Smooth muscle cell (in vitro differentiated cells): Measurements from ENCODE around the gene SLC9A7. TPM values are rescaled to one million over a fixed set of nuclear protein-coding genes. Genes with fewer than 3 reads are reported as not detected.

Experiments used
- DNase-seq: peaks from one replicate; lab custom pipeline; 2025; ENCODE audit not compliant: unreplicated experiment; lab: John Stamatoyannopoulos, UW
- H2AFZ ChIP-seq: fragments of 200-600 bp; sonication (generic); 2 replicates; pipeline ENCODE4 v1.6.0; 2016; ENCODE audit warnings: antibody characterized with exemption, low read depth, mild to moderate bottlenecking
- H3F3A ChIP-seq: fragments of 200-600 bp; sonication (generic); 2 replicates; pipeline ENCODE4 v1.6.0; 2017; ENCODE audit warnings: antibody characterized with exemption, low read depth
- H3K27ac ChIP-seq: fragments of 200-600 bp; sonication (generic); 2 replicates; pipeline ENCODE4 v1.5.1; 2016; ENCODE audit warnings: low read depth, mild to moderate bottlenecking
- H3K27me3 ChIP-seq: fragments of 200-600 bp; sonication (generic); 2 replicates; pipeline ENCODE4 v1.6.1; 2016; ENCODE audit warnings: low read depth, mild to moderate bottlenecking
- H3K36me3 ChIP-seq: fragments of 200-600 bp; sonication (generic); 2 replicates; pipeline ENCODE4 v1.5.1; 2016; ENCODE audit warnings: low read depth
- H3K4me1 ChIP-seq: fragments of 200-600 bp; sonication (generic); 2 replicates; pipeline ENCODE4 v1.5.1; 2016; ENCODE audit warnings: low read depth
- H3K4me2 ChIP-seq: fragments of 200-600 bp; sonication (generic); 2 replicates; pipeline ENCODE4 v1.6.0; 2016; ENCODE audit warnings: mild to moderate bottlenecking
- H3K4me3 ChIP-seq: fragments of 200-600 bp; sonication (generic); 2 replicates; pipeline ENCODE4 v1.5.1; 2016; ENCODE audit warnings: mild to moderate bottlenecking
- H3K79me2 ChIP-seq: fragments of 200-600 bp; sonication (generic); 2 replicates; pipeline ENCODE4 v1.6.0; 2016; ENCODE audit warnings: low read depth, mild to moderate bottlenecking
- H3K9ac ChIP-seq: fragments of 200-600 bp; sonication (generic); 2 replicates; pipeline ENCODE4 v1.6.0; 2016; ENCODE audit warnings: low read depth
- H3K9me3 ChIP-seq: fragments of 200-600 bp; sonication (generic); replicated peaks from 2 replicates; pipeline ENCODE4 v1.5.1; 2016; ENCODE audit warnings: low read depth
- H4K20me1 ChIP-seq: fragments of 200-600 bp; sonication (generic); 2 replicates; pipeline ENCODE4 v1.6.0; 2016; ENCODE audit warnings: low read depth
- WGBS: methylation state at CpG from one replicate; pipeline ENCODE4 v1.1.7; 2016; ENCODE audit warnings: low lambda C conversion rate; 5-methylcytosine and 5-hydroxymethylcytosine counted together
- polyA plus RNA-seq: library from polyadenylated mRNA; unstranded; fragments of >200 nt; fragmentation: Nextera tagmentation; extraction: Ambion mirVana; gene quantifications from 2 replicates; pipeline ENCODE4 v1.2.1, GENCODE V29; 2016
- total RNA-seq: library from RNA; depleted of rRNA; stranded (reverse); fragments of >200 nt; gene quantifications from 2 replicates; pipeline ENCODE4 v1.2.3, GENCODE V29; 2014
- TF ChIP-seq, protein P1 (sequence below): fragments of 200-600 bp; sonication (generic); IDR thresholded peaks from 2 replicates; pipeline ENCODE4 v1.5.1; 2017; ENCODE audit warnings: borderline replicate concordance, mild to moderate bottlenecking, antibody characterized with exemption; ENCODE audit not compliant: insufficient read depth, poor library complexity, severe bottlenecking

The SLC9A7 gene
- total and polyA plus RNA-seq, 2 experiments from 2014 or later, result 0.83 to 6.7 TPM

DNA sequence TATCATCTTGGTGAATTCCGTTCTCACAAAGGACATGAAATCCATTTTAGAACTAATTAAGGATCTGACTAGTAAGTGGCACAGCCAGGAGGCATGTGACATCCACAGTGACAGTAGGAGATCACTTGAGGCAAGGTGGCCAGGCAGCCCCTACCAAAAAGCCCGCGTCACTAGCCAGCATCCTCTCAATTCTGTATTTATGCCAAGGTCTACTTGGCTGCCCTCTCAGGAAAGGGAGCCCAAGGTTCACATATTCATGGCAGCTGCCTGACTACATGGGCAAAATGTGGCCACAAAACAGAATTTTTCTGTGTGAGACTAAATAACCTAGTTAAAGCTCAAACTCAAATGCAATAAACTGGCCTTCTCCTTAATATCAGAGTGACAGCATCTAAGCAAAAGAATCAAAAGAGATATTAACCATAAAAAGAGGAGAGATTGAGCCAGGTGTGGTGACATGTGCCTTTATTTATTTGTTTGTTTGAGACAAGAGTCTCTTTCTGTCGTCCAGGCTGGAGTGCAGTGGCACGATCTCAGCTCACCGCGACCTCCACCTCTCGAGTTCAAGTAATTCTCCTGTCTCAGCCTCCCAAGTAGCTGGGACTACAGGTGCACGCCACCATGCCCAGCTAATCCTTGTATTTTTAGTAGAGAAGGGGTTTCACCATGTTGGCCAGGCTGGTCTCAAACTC, 51.5 kb downstream of the SLC9A7 start:
- no peaks in the 10 kb centered on the region for H3K36me3 ChIP-seq
- no peak overlapping the region for H2AFZ ChIP-seq
- no peaks in the 10 kb centered on the region for H3F3A ChIP-seq
- no peak overlapping the region for H3K27ac ChIP-seq
- H3K9me3 ChIP-seq, result no peaks in the 10 kb centered on the region
- H3K4me1 ChIP-seq, result no peaks in the 10 kb centered on the region
- TF ChIP-seq, protein P1, sequence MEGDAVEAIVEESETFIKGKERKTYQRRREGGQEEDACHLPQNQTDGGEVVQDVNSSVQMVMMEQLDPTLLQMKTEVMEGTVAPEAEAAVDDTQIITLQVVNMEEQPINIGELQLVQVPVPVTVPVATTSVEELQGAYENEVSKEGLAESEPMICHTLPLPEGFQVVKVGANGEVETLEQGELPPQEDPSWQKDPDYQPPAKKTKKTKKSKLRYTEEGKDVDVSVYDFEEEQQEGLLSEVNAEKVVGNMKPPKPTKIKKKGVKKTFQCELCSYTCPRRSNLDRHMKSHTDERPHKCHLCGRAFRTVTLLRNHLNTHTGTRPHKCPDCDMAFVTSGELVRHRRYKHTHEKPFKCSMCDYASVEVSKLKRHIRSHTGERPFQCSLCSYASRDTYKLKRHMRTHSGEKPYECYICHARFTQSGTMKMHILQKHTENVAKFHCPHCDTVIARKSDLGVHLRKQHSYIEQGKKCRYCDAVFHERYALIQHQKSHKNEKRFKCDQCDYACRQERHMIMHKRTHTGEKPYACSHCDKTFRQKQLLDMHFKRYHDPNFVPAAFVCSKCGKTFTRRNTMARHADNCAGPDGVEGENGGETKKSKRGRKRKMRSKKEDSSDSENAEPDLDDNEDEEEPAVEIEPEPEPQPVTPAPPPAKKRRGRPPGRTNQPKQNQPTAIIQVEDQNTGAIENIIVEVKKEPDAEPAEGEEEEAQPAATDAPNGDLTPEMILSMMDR, result no peak
- no peak overlapping the region for H3K9ac ChIP-seq
- H3K4me2 ChIP-seq, result no peak overlapping the region
- H3K27me3 ChIP-seq, result no peaks in the 10 kb centered on the region
- DNase-seq, result no peak
- no peaks in the 10 kb centered on the region for H4K20me1 ChIP-seq
- H3K4me3 ChIP-seq, result no peak overlapping the region
- WGBS, result 84% methylated on average over 9 of the region's 9 CpGs
- no peaks in the 10 kb centered on the region for H3K79me2 ChIP-seq

- H3K4me2 ChIP-seq, result peak overlapping the region; percentile 49
- H3K79me2 ChIP-seq, result no peaks in the 10 kb centered on the region
- H3K4me1 ChIP-seq, result no peaks in the 10 kb centered on the region
- peak overlapping the region; percentile 42 for H3K9ac ChIP-seq
- H3K27me3 ChIP-seq, result no peaks in the 10 kb centered on the region
- no peaks in the 10 kb centered on the region for H3K36me3 ChIP-seq
- H4K20me1 ChIP-seq, result no peaks in the 10 kb centered on the region
- TF ChIP-seq, protein P1, result no peak
- H3K9me3 ChIP-seq, result no peaks in the 10 kb centered on the region
- H2AFZ ChIP-seq, result no peak overlapping the region
- no peak for DNase-seq
- no peak overlapping the region for H3K4me3 ChIP-seq
- 60% methylated on average over 3 of the region's 3 CpGs for WGBS
- H3K27ac ChIP-seq, result peak overlapping the region; percentile 83
- no peaks in the 10 kb centered on the region for H3F3A ChIP-seq
These were observed 54.0 kb downstream of the SLC9A7 start for GRCh38 chrX:46704767-46705386.

DNA sequence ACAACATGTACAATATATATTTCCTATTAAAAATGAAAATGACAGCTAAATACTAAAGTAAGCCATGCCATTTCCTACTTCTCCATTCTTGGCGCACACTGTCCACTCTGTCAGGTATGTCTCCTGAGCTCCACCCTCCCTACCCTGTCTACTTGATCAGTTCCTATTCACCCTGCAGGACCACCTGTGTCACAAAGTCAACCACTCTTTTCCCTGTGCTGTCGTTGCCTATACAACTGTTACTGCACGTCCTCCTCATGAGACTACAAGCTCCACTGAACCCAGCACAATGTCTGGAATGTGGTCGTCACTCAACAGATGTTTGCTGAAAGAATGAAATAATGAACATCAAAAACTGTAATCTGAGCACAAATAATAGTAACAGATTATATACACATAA, 54.9 kb downstream of the SLC9A7 start:
- no peaks in the 10 kb centered on the region for H3F3A ChIP-seq
- H2AFZ ChIP-seq, result no peak overlapping the region
- no peak overlapping the region for H3K4me3 ChIP-seq
- H3K27me3 ChIP-seq, result no peaks in the 10 kb centered on the region
- no peak for DNase-seq
- H3K79me2 ChIP-seq, result no peaks in the 10 kb centered on the region
- no peaks in the 10 kb centered on the region for H3K4me1 ChIP-seq
- no peak overlapping the region for H3K9ac ChIP-seq
- peak overlapping the region; percentile 83 for H3K27ac ChIP-seq
- WGBS, result 57% methylated on average over 4 of the region's 4 CpGs
- no peaks in the 10 kb centered on the region for H3K9me3 ChIP-seq
- TF ChIP-seq, protein P1, result no peak
- H3K36me3 ChIP-seq, result no peaks in the 10 kb centered on the region
- H3K4me2 ChIP-seq, result no peak overlapping the region
- no peaks in the 10 kb centered on the region for H4K20me1 ChIP-seq
